Hematopoietic multipotent progenitor cell (in vitro differentiated cells): ENCODE data around the gene BNC2. TPM values are rescaled to one million over a fixed set of nuclear protein-coding genes. Genes with fewer than 3 reads are reported as not detected.

Source experiments
- DNase-seq, 3 donors: peaks; one replicate each; pipeline ENCODE4 v3.0.0-alpha.2; 2011 to 2015; ENCODE audit warnings: low read depth in 2 of 3, low spot score in 2 of 3
- total RNA-seq: library from RNA; depleted of rRNA; stranded (reverse); fragments of >200 nt; gene quantifications from one replicate; pipeline ENCODE4 v1.2.3, GENCODE V29; 2012

The BNC2 gene
- total RNA-seq, 1 donor, result under 0.01 TPM

GRCh38 chr9:16431666-16432392 is 438.6 kb downstream of the BNC2 start:
- DNase-seq, result no peak

DNA sequence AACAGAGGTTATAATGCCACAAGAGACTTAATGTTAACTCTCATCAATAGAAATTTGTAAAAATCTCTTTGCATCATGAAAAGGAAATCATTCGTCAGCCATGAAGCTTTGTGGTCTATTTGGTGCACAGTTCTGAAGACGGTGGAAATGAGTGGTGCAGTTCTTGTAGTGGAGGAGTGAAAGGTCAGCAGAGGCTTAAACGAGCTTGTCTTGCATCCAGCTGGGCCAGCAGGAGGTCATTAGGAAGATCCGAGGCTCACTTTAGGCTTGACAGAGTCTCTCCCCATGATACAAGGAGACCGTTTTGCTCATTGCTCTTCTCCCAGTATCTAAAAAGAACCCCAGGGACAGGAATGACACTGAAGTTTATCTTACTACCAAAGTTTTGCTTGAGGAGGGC is 440.8 kb downstream of the BNC2 start:
- no peak for DNase-seq

DNA sequence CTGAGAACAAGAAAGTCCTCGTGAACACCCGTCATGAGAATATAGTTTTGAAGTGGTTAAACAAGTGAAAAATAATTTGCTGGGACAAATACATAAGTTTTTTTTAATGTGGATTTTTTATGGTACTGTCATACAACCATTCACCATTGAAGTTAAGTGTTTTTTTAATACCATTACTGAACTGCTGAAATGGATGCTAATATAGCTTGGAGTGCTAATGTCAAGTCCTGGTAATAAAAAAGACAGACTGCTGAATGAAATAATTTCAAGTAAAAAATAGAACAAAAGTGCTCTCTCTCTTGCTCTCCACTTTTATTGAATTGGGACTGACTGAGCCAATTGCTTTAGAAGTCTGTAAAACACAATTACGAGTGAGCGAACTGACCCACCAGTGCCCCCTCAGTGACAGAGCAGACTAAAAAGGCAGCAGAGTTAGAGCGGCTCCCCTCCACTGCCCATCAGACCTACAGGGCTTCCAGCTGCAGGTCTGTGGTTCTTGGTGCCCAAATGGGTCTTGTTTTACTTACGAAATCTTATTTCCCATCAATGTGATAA is 442.5 kb downstream of the BNC2 start:
- no peak for DNase-seq

- DNase-seq, result no peak
These were observed 443.8 kb downstream of the BNC2 start for GRCh38 chr9:16426716-16427115.

GRCh38 chr9:16425562-16426231 is 444.8 kb downstream of the BNC2 start:
- no peak for DNase-seq

DNA sequence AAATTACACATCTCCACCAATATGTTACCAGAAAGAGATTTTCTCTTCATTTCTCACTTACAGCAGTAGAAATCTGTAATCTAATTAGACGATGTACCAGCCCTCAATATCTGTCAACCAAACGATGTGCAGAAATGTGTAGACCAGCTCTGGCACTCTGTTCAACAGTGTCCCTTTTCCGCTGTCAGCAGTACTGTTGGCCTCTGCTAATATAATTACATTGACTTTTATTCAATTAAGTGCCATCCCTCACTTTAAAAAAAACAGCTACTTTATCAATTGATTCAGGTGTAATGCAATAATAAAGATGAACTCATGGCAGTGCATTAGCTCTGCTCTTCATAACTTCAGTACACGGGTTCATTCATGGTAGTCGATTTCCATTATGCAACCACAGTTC is 448.4 kb downstream of the BNC2 start:
- no peak for DNase-seq

- DNase-seq, result no peak
These were observed 448.9 kb downstream of the BNC2 start for GRCh38 chr9:16421532-16421931.

- no peak for DNase-seq
These were observed 451.3 kb downstream of the BNC2 start for GRCh38 chr9:16419124-16419523.

DNA sequence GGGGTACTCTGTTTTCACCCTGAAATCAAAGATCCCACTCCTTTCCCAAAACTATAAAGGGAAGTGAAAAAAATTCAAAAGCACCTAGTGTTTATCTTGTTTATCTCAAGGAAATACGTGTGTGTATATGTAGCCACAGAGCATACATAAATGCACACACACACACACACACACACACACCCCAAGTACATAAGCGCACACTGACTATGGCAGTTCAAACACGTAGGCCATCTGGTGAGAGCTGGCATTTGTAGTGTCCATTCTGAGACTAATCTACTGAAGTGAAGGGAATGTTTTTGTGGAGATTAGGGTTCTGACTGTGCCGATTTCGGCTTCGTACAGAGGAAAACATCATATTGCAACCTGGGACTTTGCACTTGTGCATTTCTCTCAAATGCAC is 451.7 kb downstream of the BNC2 start:
- no peak for DNase-seq

DNA sequence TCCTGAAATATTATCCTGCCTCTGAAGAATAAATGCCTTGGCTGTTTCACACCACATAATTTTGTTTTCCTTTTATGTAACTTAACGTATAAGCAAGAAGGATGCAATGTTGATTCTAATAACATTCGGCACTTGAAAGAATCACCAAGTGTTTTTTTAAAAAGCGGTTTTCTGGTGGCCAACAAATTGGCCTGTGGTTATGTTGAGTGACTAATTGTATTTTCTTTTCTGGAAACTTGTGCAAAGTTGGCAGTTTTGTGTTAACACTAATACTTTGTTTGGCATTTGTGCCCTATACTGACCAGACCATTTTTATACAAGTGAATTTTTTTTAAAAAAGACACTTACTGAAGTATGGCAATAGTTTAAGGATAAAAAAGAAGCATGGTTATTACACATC is 452.7 kb downstream of the BNC2 start:
- no peak for DNase-seq

DNA sequence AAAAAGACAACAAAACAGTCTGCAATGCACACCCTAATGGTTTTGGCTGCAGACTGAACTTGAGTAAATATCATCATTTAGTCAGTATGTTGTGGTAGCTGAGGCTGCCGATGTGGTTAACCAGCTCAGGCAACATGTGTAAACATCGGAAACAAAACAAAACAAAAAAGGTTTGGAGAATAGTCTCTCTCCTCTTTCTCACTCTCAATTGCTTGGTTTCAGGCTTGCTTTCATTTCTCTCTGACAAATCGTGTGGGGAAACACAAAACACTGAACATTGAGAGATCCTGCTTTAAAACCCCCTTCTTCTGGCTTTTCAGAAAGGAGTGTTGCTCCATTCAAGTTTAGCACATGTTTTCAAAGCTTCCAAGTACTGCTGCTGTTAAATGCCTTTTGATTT is 453.3 kb downstream of the BNC2 start:
- DNase-seq, result no peak

- DNase-seq, result no peak
These were observed 456.0 kb downstream of the BNC2 start for GRCh38 chr9:16414451-16414850.

GRCh38 chr9:16413509-16414016 is 456.9 kb downstream of the BNC2 start:
- no peak for DNase-seq

DNA sequence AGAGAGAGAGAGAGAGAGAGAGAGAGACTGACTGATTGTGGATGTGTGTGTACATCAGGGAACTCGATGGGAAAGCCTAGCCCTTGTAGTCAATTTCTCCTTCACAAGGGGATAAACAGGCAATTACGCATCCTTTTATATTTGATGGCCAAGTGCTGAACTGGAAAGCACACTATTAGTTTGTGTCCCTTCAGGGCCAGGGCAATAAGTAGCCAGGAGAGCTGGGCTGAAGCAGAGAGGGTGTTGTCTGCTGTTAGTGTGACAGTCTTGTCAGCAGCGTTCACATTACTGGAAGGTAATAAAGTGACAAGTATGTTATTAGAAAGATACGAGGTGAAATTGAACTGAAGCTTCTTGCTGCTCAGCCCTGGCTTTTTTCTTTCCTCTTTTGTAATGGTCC is 457.7 kb downstream of the BNC2 start:
- DNase-seq, result no peak

GRCh38 chr9:16411311-16411710 is 459.2 kb downstream of the BNC2 start:
- DNase-seq, result no peak

DNA sequence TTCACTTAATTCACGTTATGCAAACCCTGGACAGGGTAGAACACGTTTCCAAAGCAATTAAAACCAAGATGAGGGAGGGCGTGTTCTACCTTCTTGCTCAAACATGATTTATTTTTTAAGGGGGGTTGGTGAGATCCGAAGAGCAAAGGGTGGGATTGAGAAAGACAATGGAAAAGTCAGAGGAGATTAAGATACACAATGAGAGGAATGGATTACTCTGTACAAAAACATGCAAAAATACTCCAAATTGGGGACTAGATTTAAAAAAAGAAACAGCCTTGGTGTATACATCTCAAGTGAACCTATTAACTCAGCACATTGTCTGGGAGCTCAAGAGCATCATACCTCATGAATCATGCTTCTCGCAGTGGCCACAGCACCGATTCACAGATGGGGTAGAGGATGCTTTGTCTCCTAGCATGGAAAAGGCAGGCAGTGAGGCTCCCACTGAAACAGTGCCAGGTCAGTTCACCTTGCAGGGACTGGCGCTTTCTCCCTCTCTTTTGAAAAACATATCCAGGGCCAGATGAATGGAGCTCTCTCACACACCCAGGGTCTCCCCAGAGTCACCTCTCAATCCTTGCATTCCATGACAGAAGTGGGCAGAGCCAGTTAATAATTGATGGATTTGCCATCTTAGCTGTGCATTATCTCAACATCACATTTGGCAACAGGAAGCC is 459.7 kb downstream of the BNC2 start:
- no peak for DNase-seq

GRCh38 chr9:16407617-16408016 is 462.9 kb downstream of the BNC2 start:
- no peak for DNase-seq

DNA sequence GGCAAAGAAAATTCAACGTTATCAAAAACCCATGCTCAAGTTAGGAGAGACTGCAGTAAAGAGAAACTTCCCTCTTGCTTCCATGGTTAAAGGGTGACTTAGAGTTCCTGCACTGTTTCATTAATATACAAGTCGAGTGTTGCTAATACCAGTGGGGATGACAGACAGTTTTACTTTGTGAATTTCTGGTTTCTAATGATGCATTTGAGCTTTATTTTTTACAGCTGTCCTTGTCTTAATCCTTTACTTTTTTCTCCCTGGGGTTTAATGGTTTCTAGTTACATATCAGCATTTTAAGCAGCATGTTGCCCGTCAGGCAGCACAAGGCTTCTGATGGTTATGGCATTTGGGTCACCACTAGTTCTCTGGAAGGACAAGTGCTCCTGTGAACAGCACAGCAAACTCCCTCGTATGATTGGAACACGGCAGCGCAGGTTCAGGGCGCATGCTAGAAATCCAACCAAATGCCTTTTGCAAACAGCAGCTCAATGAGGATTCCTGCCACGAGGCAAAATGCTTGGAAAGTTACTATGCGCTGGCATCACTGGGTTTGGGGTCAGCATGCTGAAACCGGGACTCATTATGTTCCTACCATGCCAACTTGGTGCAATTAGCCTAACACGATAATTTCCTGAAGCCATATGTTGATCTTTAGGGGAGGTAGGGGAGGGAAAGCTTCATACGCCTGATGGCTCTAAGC is 463.8 kb downstream of the BNC2 start:
- no peak for DNase-seq

DNA sequence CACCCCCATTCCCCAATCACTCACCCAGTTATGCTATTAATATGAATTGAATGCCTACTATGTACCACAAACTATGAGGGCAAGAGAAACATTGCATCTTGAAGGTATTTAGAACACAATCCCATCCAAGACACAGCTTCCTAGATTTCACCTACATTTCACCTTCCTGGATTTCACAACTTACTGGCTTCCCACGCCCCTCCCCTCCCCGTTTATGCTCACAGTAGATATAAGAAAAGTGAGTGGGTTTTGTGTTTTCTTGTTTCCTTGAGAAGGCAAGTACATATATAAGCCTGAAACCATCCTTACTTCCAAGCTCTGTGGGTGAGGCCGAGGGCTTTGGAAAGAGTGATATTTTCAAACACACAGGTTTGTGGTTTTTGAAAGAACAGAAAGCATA is 465.0 kb downstream of the BNC2 start:
- no peak for DNase-seq

- DNase-seq, result no peak
These were observed 468.8 kb downstream of the BNC2 start for GRCh38 chr9:16401701-16402100.

DNA sequence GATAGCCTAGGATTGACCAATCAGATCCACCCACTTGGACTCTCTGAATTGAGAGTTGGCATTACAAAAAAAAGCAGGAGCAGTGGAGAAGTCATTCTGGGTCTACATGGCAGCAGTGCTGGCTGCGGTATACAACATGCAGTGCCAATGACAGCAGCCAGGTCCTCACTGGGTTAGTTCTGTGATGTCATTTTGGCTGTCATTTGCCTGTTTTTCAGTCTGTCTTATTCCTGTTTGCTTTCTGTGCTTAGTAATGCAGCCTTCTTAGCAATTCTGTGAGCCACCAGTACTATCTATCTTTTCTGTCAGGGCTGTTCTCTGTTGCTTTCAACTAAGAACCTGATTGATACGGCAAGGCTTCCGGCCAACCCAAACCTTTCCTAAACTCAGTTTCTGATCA is 471.8 kb downstream of the BNC2 start:
- DNase-seq, result no peak
